ENCODE measurements around the gene VSIR. TPM values are rescaled to one million over a fixed set of nuclear protein-coding genes. Genes with fewer than 3 reads are reported as not detected.

Gene VSIR
- total and polyA plus RNA-seq, 4 donors: 32.3 to 244 (median 84.5) TPM

GRCh38 chr10:71713135-71714030, 59.9 kb downstream of the VSIR start:
- Histone ChIP-seq H3K4me1 (ENCODE audit: control insufficient read depth in 5 of 5, insufficient read depth in 5 of 5, low read length in 5 of 5) (peaks cover 0 to 38% (median 26%) of the 10 kb centered on the region in 5 donors), H3K36me3 (ENCODE audit: control insufficient read depth in 4 of 4, insufficient read depth in 4 of 4, low read length in 4 of 4) (no peaks in the 10 kb centered on the region), H3K4me3 (no peak overlapping the region), H3K9me3 (ENCODE audit: control insufficient read depth in 4 of 4, insufficient read depth in 3 of 4, low read length in 3 of 4) (no peaks in the 10 kb centered on the region), H3K9ac (ENCODE audit: insufficient read depth in 1 of 2, low read length in 2 of 2) (peak overlapping the region in 1 of 2 donors; percentile 47), H3K27ac (ENCODE audit: low read depth in 1 of 2, low read length in 1 of 2) (peak overlapping the region; percentile 82 to 89), H3K27me3 (ENCODE audit: control insufficient read depth in 3 of 3, insufficient read depth in 3 of 3, low read length in 2 of 3) (peaks cover 0 to 4% (median 0%) of the 10 kb centered on the region in 3 donors)
- TF ChIP-seq CTCF (IDR thresholded peaks at IDR 0.05; ENCODE audit: control extremely low read depth, extremely low read depth): no peak
- DNase-seq: peak; percentile 61 to 81 (median 71)
- ATAC-seq (ENCODE audit: insufficient read depth, low FRiP score): peak; percentile 84
- 17 to 26% methylated on average over 11 to 12 of the region's 12 CpGs for WGBS, 2 donors

GRCh38 chr10:71712572-71713134, 60.7 kb downstream of the VSIR start:
- no peak for TF ChIP-seq CTCF (IDR thresholded peaks at IDR 0.05; ENCODE audit: control extremely low read depth, extremely low read depth)
- H3K27me3 ChIP-seq (ENCODE audit: control insufficient read depth in 3 of 3, insufficient read depth in 3 of 3, low read length in 2 of 3): peaks cover 0 to 4% (median 0%) of the 10 kb centered on the region in 3 donors
- H3K36me3 ChIP-seq (ENCODE audit: control insufficient read depth in 4 of 4, insufficient read depth in 4 of 4, low read length in 4 of 4): no peaks in the 10 kb centered on the region
- peaks cover 0 to 32% (median 25%) of the 10 kb centered on the region in 5 donors for H3K4me1 ChIP-seq (ENCODE audit: control insufficient read depth in 5 of 5, insufficient read depth in 5 of 5, low read length in 5 of 5)
- no peak for DNase-seq
- peak overlapping the region; percentile 82 to 89 for H3K27ac ChIP-seq (ENCODE audit: low read depth in 1 of 2, low read length in 1 of 2)
- no peak for ATAC-seq (ENCODE audit: insufficient read depth, low FRiP score)
- no peak overlapping the region for H3K4me3 ChIP-seq
- H3K9ac ChIP-seq (ENCODE audit: insufficient read depth in 1 of 2, low read length in 2 of 2): no peak overlapping the region
- H3K9me3 ChIP-seq (ENCODE audit: control insufficient read depth in 4 of 4, insufficient read depth in 3 of 4, low read length in 3 of 4): no peaks in the 10 kb centered on the region
- 49 to 57% methylated on average over 17 of the region's 17 CpGs for WGBS, 2 donors

- DNase-seq: no peak
- peaks cover 0 to 32% (median 21%) of the 10 kb centered on the region in 5 donors for H3K4me1 ChIP-seq (ENCODE audit: control insufficient read depth in 5 of 5, insufficient read depth in 5 of 5, low read length in 5 of 5)
- peak overlapping the region; percentile 82 to 89 for H3K27ac ChIP-seq (ENCODE audit: low read depth in 1 of 2, low read length in 1 of 2)
These were observed 61.1 kb downstream of the VSIR start for GRCh38 chr10:71712170-71712569.

More at GRCh38 chr10:71712170-71712569, 61.1 kb downstream of the VSIR start:
- 85% methylated on average over 2 of the region's 2 CpGs for WGBS, 2 donors
- no peak for ATAC-seq (ENCODE audit: insufficient read depth, low FRiP score)
- Histone ChIP-seq H3K9me3 (ENCODE audit: control insufficient read depth in 4 of 4, insufficient read depth in 3 of 4, low read length in 3 of 4) (no peaks in the 10 kb centered on the region), H3K36me3 (ENCODE audit: control insufficient read depth in 4 of 4, insufficient read depth in 4 of 4, low read length in 4 of 4) (no peaks in the 10 kb centered on the region), H3K27me3 (ENCODE audit: control insufficient read depth in 3 of 3, insufficient read depth in 3 of 3, low read length in 2 of 3) (peaks cover 0 to 4% (median 0%) of the 10 kb centered on the region in 3 donors), H3K9ac (ENCODE audit: insufficient read depth in 1 of 2, low read length in 2 of 2) (no peak overlapping the region), H3K4me3 (no peak overlapping the region)
- TF ChIP-seq CTCF (IDR thresholded peaks at IDR 0.05; ENCODE audit: control extremely low read depth, extremely low read depth): no peak
